GM10266 (cell line): Measurements from ENCODE around the gene RBM10.

Source experiments
- DNase-seq: peaks from one replicate; pipeline ENCODE4 v3.0.0; 2012; ENCODE audit errors: extremely low spot score
- TF ChIP-seq, protein P1 (sequence below): IDR thresholded peaks from 2 replicates; pipeline ENCODE4 v1.5.1; 2012; ENCODE audit warnings: mild to moderate bottlenecking, low read depth; ENCODE audit not compliant: control insufficient read depth, insufficient read depth; ENCODE audit errors: missing control alignments

RBM10 gene

GRCh38 chrX:47212381-47213293, 67.6 kb downstream of the RBM10 start:
- TF ChIP-seq, protein P1, sequence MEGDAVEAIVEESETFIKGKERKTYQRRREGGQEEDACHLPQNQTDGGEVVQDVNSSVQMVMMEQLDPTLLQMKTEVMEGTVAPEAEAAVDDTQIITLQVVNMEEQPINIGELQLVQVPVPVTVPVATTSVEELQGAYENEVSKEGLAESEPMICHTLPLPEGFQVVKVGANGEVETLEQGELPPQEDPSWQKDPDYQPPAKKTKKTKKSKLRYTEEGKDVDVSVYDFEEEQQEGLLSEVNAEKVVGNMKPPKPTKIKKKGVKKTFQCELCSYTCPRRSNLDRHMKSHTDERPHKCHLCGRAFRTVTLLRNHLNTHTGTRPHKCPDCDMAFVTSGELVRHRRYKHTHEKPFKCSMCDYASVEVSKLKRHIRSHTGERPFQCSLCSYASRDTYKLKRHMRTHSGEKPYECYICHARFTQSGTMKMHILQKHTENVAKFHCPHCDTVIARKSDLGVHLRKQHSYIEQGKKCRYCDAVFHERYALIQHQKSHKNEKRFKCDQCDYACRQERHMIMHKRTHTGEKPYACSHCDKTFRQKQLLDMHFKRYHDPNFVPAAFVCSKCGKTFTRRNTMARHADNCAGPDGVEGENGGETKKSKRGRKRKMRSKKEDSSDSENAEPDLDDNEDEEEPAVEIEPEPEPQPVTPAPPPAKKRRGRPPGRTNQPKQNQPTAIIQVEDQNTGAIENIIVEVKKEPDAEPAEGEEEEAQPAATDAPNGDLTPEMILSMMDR, result no peak
- no peak for DNase-seq

GRCh38 chrX:47214435-47215077, 69.5 kb downstream of the RBM10 start:
- DNase-seq, result no peak
- TF ChIP-seq, protein P1, result no peak

DNA sequence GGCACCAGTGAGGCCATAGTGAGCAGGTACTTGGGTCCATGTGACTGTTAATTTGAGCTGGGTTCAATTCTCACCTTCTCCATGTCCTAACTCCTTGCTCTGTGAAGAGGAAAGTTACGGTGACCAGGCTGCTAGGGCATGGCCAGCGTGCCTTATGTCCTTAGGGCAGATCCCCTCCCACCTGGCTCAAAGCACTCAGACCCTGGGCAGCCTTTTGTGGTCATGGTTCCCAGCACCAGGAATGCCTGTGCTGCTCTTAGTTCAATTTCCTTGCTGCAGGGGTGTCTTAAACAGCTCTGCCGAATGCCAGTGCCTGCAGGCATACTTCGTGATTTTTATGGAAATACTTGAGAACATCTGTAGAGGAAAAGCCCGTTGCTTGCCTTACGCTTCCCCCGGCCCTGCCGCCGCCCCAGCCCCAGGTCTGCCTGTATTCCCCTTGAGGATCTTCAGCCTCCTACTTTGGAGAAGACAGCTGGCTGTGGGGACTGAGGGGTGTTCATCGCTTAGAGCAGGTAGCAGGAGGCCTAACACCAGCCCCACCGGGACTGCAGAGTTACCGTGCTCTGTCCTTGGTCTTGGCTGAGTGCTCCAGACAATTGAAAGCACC, 70.4 kb downstream of the RBM10 start:
- no peak for DNase-seq
- TF ChIP-seq, protein P1, result no peak

DNA sequence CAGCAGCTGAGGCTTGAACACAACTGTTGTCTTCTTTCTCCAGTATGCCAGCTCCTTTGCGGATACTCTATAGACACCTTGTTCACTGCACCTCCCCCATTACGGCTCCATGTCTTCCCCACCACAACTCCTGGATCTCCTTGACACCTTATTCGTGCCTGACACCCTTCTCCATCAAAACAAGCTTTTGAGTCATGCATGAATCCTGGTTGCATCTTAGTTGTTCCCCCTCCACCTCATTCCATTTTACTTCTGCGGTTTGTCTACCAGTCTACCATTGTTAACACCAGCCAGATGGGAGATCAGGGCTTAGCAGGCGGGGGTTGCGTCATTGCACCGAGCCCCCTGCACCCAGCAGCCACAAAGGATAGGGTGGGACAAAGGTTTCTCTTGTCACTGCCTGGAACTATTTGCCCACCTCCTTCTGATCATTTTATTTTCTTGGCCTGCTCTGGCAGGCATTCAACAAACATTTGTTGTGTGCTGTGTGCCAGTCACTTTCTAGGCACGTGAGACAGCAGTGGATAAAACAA, 71.4 kb downstream of the RBM10 start:
- no peak for DNase-seq
- TF ChIP-seq, protein P1, result no peak

DNA sequence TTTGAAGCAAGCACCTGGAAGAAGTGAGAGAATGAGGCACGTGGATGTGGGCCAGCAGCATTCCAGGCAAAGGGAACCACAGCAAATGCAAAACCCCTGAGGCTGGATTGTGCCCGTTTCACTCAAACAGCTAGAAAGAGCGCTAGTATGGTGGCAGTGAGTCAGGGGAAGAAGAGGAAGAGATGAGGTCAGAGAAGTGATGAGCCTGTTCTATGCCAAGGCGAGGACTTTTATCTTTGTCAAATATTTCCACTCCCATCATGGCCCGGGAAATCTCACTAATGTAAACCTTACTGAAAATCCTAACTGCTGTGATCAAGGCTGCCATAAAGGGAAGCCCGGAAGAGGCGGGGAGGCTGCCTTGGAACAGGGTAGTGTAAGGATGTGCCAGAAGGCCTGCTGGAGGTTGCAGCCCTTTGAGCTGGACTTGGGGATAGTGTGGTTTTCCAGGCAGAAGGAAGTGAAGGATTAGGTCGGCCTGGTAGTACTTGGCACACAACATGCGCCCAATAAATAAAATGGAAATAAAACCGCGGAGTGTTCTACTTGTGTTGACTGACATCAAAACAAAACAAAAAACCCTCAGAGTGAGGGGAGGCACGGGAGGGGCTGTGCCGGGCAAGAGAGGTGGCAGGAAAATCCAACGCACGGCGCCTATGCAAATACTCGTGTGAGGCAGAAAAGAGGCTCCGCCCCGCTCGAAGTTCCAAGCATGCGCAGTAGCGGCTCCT, 72.3 kb downstream of the RBM10 start:
- TF ChIP-seq, protein P1, result no peak
- no peak for DNase-seq

GRCh38 chrX:47217852-47218279, 72.8 kb downstream of the RBM10 start:
- TF ChIP-seq, protein P1, result no peak
- peak; percentile 86 for DNase-seq
